Esophagus mucosa (tissue), 1 donor: ENCODE results near the gene GRB10. TPM values are rescaled to one million over a fixed set of nuclear protein-coding genes. Genes with fewer than 3 reads are reported as not detected.
"Not testable (repeated sequence)": the region's sequence is repeated elsewhere in the genome, so short reads cannot be mapped to it uniquely, and the experiment has no call there.

ENCODE experiments used
- ATAC-seq: fragments of 200-7000 bp; cut with Tn5 transposase; one replicate; pipeline ENCODE4 v1.9.1; 2020
- total RNA-seq: library from RNA; stranded (reverse); gene quantifications from one replicate; pipeline ENCODE4 v1.2.4, GENCODE V29; 2023
- donor health status: DM: yes; HTN: yes; CAD: no.

GRB10 gene
- total RNA-seq, 1 donor from 2014 or later = 14.2 TPM

DNA sequence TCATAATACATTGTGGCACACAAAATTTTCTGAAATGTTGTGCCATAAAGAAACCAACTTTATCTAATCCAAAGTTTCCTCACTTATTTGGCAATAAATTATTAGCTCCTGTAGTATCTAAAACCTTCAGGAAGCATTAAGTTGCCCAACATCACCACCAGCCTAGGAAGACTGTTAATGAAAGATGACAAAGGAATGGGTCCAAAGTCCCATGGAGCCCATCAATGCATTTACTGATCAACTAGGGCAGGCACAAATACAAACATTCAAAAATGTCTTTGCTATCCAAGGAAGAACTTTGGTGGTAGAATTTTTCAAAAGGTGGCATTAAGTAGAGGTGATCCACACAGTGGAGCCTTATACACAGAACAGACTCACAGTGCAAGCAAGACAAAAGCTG is 4.5 kb downstream of the GRB10 start:
- ATAC-seq = no peak

DNA sequence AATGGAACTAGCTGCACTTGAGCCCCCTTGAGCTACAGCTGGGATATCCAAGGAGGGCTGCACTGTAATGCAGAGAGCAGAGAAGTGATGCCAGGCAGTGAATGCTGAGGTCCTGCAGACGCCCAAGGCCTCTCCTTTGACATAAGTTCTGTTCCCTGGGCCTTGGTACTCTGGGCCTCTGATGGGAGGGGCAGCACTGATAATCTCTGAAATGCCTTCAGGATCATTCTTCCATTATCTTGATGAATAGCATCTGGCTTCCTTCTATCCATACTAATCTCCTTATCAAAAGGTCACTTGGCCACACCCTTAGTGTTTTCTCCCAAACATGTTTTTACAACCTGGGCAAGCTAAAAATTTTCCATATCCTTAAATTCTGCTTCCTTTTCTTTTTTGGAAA is 6.9 kb downstream of the GRB10 start:
- no peak for ATAC-seq

DNA sequence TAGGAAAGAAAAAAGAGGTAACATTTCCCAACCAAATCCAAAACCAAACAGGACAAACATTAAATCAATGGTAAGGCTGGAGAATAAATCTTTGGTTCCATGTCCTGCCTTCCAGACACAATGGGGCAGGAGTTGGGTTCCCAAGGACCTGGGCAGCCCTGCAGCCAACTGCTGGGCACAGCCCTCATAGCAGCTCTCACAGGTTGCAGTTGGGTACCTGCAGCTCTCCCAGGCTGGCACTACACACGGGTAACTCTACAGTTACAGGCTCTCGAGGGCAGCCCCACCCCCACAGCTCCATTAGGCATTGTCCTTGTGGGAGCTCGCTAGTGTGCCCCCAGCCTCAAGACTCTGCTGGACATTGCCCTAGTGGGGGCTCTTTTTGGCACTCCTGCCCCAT is 7.5 kb downstream of the GRB10 start:
- ATAC-seq = peak; percentile 18

DNA sequence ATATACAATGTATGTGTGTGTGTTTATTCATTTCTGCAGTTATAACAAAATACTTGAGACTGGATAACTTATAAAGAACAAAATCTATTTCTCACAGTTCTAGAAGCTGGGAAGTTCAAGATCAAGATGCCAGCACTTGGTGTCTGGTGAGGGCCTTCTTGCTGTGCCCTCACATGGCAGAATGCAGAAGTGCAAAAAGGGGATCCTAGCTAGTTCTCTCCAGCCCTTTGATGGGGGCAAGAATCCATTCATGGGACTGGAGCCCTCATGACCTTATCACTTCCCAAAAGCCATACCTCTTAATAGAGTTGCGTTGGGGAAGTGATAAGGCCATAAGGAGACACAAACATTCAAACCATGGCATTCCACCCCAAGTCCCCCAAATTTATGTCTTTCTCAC is 8.4 kb downstream of the GRB10 start:
- no peak for ATAC-seq

DNA sequence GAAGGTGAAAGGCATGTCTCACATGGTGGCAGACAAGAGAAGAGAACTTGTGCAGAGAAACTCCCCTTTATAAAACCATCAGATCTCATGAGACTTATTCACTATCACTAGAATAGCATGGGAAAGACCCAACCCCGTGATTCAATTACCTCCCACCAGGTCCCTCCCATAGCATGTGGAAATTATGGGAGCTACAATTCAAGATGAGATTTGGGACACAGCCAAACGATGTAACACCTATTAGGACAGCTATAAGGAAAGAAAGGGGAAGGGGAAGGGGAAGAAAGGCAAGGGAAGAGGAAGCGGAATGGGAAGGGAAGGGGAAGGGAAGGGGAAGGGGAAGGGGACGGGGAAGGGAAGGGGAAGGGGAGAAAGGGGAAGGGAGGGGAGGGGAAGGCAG is 9.6 kb downstream of the GRB10 start:
- not testable (repeated sequence) for ATAC-seq

DNA sequence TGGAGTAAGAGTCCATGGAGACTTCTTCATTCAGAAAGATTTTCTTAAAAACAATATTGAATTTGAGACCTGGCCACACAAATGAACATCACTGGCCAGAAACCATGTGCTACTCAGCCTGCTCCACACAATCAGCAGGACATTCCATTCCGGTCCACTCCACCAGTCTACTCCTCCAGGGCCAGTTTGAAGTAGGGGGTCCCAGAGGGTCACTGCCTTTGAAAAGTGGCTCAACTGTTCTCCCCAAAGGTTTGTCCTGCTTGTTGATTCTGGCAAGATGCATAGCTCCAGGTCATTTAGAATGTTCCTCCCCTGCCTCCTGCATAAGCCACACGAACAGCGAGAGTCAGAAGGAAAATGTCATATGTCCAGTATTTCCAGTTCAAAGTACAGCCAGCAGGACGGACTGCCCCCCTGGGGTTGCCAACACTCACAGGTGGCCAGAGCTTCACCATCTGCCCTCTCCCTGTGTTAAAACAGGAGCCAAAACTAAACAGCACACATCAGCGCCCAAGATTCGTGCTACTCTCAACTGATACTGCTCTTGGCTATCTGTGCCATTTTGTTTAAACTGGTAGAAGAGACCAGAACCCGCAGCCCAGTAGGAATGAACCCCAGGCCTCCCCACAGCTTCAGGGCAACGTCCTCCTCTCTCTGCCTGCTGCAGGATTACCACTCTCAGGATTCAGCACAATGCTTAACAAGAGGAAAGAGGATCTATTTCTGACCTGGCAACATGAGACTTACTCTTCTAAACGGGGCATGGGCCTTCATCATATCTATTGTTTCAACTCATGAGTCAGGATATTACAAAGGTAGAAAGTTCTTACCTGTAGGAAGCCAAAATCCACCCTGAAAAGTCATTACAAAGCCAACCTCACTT is 11.3 kb downstream of the GRB10 start:
- no peak for ATAC-seq

DNA sequence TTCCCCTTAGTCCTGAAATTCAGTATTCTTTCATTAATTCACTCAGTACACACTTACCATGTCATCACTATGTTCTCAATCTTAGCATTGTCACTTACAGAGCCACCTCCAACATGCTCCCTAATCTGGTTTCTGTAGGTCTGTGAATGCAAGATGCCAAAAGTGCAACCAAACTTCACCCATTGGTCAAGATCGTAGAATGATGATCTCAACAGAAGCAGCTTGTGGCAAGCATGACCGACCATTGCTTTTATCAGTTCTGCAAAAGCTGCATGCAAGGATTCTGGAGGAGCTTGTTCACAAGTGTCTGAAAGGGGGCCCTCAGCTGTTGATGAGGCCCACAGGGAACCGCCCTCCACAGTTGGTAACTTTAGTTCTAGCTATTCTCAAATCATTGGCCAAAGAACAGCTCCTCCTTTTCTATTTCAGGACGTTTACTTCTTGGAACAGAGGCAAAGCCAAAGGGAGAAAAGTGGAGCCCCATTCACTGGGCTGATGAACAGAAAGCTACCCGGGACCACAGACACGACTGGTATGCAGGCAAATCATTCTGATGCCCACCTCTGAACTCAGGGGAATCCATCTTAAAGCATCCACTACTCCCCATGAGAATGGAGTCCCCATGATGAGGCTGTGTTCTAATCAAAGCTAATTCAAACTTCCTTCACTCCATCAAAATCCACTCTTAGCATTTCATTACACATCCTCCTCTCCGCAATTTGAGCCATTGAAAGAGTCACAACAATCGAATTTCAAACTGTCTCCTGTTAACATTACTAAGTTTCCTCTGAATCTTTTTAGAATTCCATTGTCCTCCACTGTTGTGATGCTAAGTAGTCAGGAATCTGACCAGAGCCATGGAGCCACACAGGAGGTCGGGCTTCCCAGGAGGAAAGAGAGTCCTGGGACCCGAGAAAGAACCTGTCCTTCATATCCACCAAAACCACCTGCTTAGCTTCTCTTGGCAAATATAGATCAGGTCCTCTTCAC is 13.9 kb downstream of the GRB10 start:
- ATAC-seq = no peak

DNA sequence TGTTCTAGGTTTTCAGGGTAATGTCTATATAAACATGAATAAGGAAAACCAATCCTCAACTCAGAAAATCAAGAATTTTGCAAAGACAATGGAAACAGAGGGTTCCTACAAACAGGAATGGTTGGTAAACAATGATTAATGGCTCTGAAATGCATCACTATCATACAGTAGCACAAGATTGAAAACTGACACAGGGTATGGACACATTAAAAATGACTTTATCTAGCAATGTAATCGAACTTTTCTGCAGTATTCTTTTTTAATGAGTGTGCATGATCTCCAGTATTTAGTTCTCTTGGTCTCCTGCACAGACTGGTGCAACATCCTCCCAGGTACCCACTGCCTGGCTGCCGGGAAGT is 15.9 kb downstream of the GRB10 start:
- ATAC-seq = no peak

DNA sequence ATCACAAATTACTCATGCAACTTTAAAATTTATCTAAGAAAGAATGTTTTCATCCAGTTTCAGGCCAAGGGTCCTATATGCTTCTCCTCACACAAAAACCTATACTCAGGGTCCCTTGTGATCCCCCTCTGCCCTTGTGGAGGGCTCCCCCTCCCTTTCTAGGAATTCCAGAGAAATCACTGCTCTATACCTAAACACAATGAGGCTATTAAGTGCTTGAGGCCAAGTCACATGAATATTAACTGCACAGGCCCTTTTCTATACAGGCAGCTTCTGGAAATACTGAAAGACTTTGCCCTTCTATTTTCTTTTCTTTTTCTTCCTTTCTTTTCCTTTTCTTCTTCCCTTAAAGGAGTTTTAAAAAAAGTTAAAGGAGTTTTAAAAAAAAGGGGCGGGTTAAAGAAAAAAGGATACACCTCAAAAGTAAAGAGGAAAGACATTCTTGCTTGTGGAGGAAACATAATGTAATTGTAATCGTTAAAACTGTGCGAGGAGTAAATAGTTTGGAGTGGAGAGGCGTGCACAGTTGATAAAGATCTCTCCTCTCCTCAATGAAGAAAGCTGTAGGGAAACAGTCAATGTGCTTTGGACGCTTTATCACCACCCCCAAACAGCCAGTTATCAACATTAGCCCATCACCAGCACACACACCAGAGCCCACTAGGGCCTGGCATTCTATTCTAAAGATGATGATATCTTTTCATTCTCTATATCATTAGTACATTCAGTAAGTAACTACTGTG is 16.4 kb downstream of the GRB10 start:
- no peak for ATAC-seq

DNA sequence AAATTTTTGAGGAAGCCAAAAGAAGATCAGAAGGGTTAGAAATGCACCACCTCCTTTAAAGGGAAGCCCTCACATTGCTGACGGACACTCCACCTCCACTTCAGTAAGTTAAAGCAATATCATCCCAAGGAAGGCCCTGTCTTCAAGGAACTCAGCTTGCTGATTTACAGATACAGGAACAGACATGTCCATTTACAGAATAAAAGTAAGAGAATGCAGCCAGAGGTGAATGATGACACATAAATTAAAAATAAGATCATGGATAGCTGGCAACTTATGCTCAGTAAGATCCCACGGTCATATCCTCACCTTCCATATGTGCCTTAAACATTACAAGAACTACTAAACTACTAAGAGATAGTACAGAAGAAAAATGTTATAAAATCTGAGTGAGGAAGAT is 20.4 kb downstream of the GRB10 start:
- ATAC-seq = peak; percentile 43

DNA sequence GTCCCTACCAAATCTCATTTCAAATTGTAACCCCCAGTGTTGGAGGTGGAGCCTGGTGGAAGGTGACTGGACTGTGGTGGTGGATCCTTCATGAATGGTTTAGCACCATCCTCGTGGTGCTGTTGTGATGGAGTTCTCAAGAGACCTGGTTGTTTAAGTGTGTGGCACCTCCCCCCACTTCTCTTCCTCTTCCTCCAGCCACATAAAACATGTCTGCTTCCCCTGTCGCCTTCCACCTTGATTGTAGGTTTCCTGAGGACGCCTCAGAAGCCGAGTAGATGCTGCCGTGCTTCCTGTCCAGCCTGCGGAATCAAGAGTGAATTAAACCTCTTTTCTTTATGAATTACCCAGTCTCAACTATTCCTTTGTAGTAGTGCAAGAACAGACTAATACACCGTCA is 21.0 kb downstream of the GRB10 start:
- no peak for ATAC-seq

DNA sequence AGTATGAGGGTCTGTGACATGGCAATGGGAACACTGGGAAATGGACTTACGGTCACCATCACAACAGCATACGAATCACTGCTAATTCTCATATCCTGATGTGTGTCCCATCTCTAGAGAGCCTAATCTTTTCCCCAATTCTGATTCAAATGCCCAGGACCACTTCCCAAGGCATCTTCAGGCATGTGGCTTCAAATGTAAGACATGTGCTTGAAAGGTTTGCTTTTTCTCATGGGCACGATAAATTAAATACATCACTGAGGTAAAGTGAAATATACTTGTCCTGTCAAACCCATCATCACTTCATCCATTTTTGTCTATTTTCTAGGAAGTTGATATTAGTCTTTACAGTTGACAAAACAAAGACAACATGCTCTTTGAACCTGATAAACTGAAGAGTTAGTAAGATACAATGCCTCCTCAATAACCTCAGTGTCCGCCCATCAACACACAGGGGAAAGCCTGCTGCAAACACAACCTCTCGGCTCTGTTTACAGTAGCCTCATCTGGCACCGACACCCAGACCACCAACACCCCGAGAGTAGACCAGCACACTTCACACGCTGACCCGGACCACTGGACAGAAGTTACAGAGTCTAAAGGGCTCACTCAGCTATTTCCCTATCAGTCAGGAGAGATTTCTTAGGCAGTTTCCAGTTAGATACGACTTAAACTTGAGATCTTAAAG is 24.8 kb downstream of the GRB10 start:
- no peak for ATAC-seq

DNA sequence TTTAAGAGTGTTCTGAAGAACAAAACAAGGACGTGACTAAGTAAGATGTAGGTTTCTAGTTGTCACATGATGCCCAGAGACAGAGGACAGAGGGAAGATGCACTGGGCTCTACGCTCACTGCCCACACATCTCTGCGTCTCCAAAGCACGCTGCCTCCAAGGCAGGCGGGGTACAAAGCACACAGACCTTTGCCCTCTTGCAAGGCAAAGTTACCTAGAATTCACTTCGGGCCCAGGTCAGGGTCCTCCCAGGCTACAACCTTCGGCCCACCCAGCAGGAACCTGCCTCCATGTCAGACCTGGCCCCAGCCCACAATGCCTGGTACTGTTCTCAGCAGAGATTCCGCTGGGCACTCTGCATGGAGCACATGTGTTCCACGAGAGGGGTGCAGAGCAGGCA is 26.5 kb downstream of the GRB10 start:
- ATAC-seq = peak; percentile 13

DNA sequence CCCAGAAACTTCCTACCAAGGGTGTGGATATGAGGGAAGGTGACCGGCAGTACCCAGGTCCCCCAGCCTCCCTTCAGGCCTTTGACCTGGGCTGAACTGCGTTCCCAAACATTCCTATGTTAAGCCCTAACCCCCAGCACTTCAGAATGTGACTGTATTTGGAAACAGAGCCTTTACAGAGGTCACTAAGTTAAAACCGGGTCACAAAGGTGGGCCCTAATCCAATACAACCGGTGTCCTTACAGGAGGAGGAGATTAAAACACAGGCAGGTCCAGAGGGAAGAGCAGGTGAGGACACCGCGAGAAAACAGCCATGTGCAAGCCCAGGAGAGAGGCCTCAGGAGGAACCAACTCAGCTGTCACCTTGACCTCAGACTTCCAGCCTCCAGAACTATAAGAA is 28.0 kb downstream of the GRB10 start:
- no peak for ATAC-seq

DNA sequence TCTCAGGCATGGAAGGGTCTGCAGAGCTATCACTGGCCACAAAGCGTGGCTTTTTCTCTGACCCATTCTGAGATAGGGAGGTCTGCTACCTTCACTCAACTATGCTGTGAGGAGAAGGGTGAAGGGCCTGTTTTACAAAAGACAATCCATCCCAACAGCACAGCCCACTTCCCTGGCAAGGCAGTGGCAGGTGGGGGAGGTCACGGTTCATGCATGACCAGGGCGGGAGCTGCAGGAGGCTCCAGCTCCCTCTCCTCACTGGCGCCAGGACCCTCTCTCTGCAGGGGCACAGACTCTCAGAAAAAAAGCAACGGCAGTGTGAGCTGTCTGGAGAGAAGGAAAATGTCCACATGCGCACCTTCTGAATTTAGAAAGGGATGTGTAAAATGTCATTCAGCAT is 28.5 kb downstream of the GRB10 start:
- ATAC-seq = no peak

DNA sequence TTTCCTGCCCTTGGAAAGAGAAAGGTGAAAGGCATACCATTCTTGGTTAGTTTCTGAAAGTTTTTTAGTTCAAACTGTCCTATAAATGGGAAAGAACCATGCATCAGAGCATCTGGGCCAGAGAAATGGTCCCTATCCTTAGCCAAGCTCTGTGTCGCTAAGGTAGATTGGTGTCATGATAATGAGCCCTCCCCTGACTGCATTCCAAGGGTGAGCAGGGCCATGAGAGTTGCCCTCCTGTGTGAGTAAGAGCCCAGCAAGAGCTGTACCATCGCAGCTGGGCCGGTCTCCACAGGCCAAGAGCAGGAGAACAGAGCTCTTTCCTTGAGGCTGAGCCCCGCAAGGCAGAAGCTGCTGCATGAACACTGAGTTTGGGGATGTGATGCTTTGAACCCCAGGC is 30.3 kb downstream of the GRB10 start:
- no peak for ATAC-seq

DNA sequence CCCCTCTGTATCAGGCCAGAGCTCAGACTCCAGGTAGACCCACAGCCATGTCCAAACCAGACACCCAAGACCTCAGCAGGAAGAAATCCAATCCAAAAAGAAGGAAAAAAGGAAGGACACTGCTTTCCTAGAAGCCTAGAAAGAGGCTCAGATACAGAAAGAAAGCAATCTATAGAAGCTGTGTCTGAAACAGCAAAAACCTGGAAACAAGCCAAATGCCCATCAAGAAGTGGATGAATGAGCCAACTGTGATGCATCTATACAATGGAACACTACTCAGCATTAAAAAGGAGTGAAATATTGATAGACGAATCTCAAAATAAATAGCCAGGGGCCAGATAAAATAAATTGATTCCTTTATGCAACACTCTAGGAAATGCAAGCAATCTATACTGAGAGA is 31.6 kb downstream of the GRB10 start:
- no peak for ATAC-seq

DNA sequence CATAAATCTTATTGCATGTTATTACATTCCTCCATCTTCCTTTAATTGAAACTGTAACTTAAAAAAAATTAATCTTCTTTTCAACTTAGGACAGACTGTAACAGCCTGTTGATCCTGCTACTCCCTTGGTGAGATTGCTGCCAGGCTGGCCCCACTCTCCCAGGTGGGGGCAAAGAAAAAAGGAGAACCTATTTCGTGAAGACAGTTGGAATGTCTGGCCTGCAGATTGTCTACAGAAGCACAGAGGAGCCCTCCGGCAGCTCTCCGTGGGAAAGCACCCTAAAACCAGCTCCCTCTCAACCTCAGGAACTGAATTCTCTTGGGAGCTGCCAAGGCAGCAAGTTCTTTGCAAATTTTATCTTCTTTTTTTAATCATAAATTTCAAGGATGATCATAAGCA is 32.8 kb downstream of the GRB10 start:
- ATAC-seq = no peak

DNA sequence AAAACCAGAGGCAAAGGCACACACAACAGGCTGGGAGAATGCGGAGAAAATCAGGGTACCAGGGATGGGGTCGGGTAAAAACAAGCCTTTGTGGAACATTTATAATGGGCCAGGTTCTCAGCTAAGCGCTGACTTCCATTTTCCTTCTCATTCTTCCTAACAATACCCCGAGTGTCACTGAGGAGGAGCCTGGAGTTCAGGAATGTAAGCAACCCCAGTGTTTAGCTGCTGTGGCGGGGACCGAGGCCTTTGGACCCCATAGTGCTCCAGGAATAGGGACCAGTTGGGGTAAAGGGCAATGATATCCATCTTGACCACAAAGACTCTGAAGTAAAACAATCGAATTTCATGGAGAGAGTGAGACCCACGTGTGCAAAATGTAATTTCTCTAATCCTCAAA is 34.2 kb downstream of the GRB10 start:
- ATAC-seq = no peak

DNA sequence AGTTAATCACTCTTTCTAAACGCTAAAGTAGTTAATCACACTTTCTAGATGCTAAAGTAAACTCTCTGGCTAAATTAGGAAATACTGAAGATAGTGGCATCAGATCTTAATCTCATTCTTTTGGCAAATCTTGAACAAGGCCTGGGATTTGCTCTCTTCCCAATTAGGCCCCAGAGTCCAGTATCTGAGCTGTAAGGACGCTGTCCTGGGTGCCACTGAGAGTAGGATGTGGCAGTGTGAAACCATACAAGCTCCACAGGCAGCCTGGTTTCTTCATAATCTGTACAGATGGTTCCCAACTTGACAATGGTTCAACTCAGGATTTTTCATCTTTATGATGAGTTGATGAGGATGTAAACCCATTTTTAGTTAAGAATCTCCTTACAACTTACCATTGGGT is 36.9 kb downstream of the GRB10 start:
- no peak for ATAC-seq

DNA sequence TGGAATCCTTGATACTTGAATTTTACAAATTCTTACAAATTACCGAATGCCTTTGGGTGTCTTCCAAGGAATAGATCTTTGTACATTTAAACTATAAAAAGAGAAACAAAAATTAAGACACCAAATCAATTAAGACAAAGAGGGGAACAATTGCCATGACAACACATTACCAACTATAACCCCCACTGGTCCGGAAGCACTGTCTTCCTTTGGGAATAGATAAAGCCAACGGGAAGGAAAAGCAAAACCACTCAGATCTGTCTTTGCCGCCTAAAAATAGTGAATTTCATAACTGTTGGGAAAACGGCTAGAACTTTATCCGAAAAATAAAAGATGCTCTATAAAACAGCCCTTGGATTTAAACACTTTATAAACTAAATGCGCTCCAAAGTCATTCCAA is 37.4 kb downstream of the GRB10 start:
- ATAC-seq = no peak

DNA sequence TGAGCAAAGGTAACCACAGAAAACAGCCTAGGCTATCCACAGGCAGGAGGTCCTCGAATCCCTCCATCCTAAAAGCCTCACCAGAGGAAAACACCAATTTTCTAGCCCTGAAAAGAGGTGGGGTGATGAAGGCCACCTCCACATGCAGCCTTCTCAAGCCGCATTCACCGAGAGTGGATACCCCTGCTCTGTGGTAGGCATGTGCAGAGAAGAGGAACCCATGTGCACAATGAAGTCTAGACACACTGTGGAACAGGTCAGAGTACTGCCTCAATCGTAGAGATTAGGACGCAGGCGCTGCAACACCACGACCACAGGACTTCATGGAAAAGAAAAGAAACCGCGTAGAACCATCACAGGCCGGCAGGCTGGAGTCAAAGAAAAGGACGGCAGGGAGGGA is 38.8 kb downstream of the GRB10 start:
- ATAC-seq = no peak
